HepG2 (cell line): ENCODE measurements around the gene C19orf73. TPM values are rescaled to one million over a fixed set of nuclear protein-coding genes. Genes with fewer than 3 reads are reported as not detected.
A peak's percentile ranks its signal among the peaks of the same experiment; 100 is the strongest.

Experiments used
- CC2D1A ChIP-seq: sonication (generic); formaldehyde crosslinking; IDR thresholded peaks from 2 replicates; pipeline ENCODE4 v1.8.1; 2023; ENCODE audit warnings: mild to moderate bottlenecking, missing genetic modification reagents
- ELF1 ChIP-seq: sonication (generic); formaldehyde crosslinking; IDR thresholded peaks from 2 replicates; pipeline ENCODE4 v1.4.0; 2020; ENCODE audit warnings: missing genetic modification reagents
- FOXA3 ChIP-seq: IDR thresholded peaks from 2 replicates; pipeline ENCODE4 v1.6.1; 2016; ENCODE audit warnings: missing genetic modification reagents, missing compliant biosample characterization
- GATA4 ChIP-seq: sonication (generic); IDR thresholded peaks from 2 replicates; pipeline ENCODE4 v1.6.1; 2016; ENCODE audit warnings: antibody characterized with exemption, low read depth, borderline replicate concordance
- HNF4A ChIP-seq: sonication (generic); formaldehyde crosslinking; IDR thresholded peaks from 2 replicates; pipeline ENCODE4 v1.4.0; 2020; ENCODE audit warnings: missing genetic modification reagents
- NFE2L1 ChIP-seq: sonication (generic); formaldehyde crosslinking; IDR thresholded peaks from 2 replicates; pipeline ENCODE4 v1.4.0; 2020; ENCODE audit warnings: missing genetic modification reagents, mild to moderate bottlenecking, borderline replicate concordance
- NONO ChIP-seq, 2 experiments: fragments of 450-650 bp in 1 of 2; sonication (generic) in 1 of 2; formaldehyde crosslinking in 1 of 2; IDR thresholded peaks in 1 of 2; conservative IDR thresholded peaks in 1 of 2; 2 replicates each; pipeline versions ENCODE4 v1.6.1 to v1.8.0; 2017 to 2022; ENCODE audit warnings: mild to moderate bottlenecking in 1 of 2, missing genetic modification reagents in 1 of 2, moderate library complexity in 1 of 2
- PAF1 ChIP-seq: IDR thresholded peaks from 2 replicates; pipeline ENCODE4 v1.6.1; 2016; ENCODE audit warnings: missing genetic modification reagents, missing compliant biosample characterization
- SCMH1 ChIP-seq: sonication (generic); formaldehyde crosslinking; IDR thresholded peaks from 2 replicates; pipeline ENCODE4 v1.9.0; 2021; ENCODE audit warnings: missing genetic modification reagents, mild to moderate bottlenecking, borderline replicate concordance
- ZBTB21 ChIP-seq: sonication (generic); formaldehyde crosslinking; IDR thresholded peaks from 2 replicates; pipeline ENCODE4 v1.4.0; 2020; ENCODE audit warnings: missing genetic modification reagents
- ZFP36L2 ChIP-seq: sonication (generic); formaldehyde crosslinking; IDR thresholded peaks from 2 replicates; pipeline ENCODE4 v1.4.0; 2020; ENCODE audit warnings: missing genetic modification reagents
- ZNF317 ChIP-seq: sonication (generic); formaldehyde crosslinking; IDR thresholded peaks from 2 replicates; pipeline ENCODE4 v1.5.0; 2020; ENCODE audit warnings: mild to moderate bottlenecking, missing genetic modification reagents
- ZNF44 ChIP-seq: sonication (generic); formaldehyde crosslinking; IDR thresholded peaks from 2 replicates; pipeline ENCODE4 v1.5.1; 2020; ENCODE audit warnings: mild to moderate bottlenecking, missing genetic modification reagents
- ZNF550 ChIP-seq: sonication (generic); formaldehyde crosslinking; IDR thresholded peaks from 2 replicates; pipeline ENCODE4 v1.4.0; 2020; ENCODE audit warnings: mild to moderate bottlenecking, missing genetic modification reagents, borderline replicate concordance
- ZNF570 ChIP-seq: sonication (generic); formaldehyde crosslinking; IDR thresholded peaks from 2 replicates; pipeline ENCODE4 v1.4.0; 2020; ENCODE audit warnings: mild to moderate bottlenecking, missing genetic modification reagents, borderline replicate concordance
- ZNF879 ChIP-seq: sonication (generic); formaldehyde crosslinking; IDR thresholded peaks from 2 replicates; pipeline ENCODE4 v1.8.1; 2023; ENCODE audit warnings: missing genetic modification reagents
- ZNF891 ChIP-seq: sonication (generic); formaldehyde crosslinking; IDR thresholded peaks from 2 replicates; pipeline ENCODE4 v1.5.0; 2020; ENCODE audit warnings: mild to moderate bottlenecking, missing genetic modification reagents
- polyA plus RNA-seq, 8 experiments: library from polyadenylated mRNA; depleted of rRNA in 3 of 8; stranded (reverse) in 7 of 8; unstranded in 1 of 8; fragments of >200 nt; fragmentation: Illumina TruSeq in 4 of 8; extraction: Trizol in 4 of 8; gene quantifications; 2 replicates each; pipeline versions ENCODE4 v1.2.1 to v1.2.3, GENCODE V29; 2011 to 2016; ENCODE audit warnings: low read depth in 4 of 8, missing spikeins in 1 of 8, mixed read lengths in 1 of 8; ENCODE audit not compliant: insufficient read depth in 1 of 8
- total RNA-seq, 5 experiments: library from RNA; depleted of rRNA; stranded (reverse); fragments of >200 nt; fragmentation: Illumina TruSeq; extraction: Trizol; gene quantifications; 2 replicates each; pipeline ENCODE4 v1.2.3, GENCODE V29; 2016; ENCODE audit warnings: low read depth in 1 of 5
- TF ChIP-seq, protein P1 (sequence below): sonication (generic); formaldehyde crosslinking; conservative IDR thresholded peaks from 2 replicates; pipeline ENCODE4 v1.4.0; 2020; ENCODE audit warnings: missing genetic modification reagents
- TF ChIP-seq, protein P2 (sequence below): sonication (generic); formaldehyde crosslinking; IDR thresholded peaks from 2 replicates; pipeline ENCODE4 v1.4.0; 2020; ENCODE audit warnings: mild to moderate bottlenecking, missing genetic modification reagents
- TF ChIP-seq, protein P3 (sequence below): IDR thresholded peaks from 2 replicates; pipeline ENCODE4 v1.6.1; 2016
- TF ChIP-seq, protein P4 (sequence below): sonication (generic); formaldehyde crosslinking; IDR thresholded peaks from 2 replicates; pipeline ENCODE4 v1.4.0; 2020; ENCODE audit warnings: mild to moderate bottlenecking, missing genetic modification reagents, borderline replicate concordance
- TF ChIP-seq, protein P5 (sequence below): sonication (generic); formaldehyde crosslinking; IDR thresholded peaks from 2 replicates; pipeline ENCODE4 v1.4.0; 2020; ENCODE audit warnings: mild to moderate bottlenecking, missing genetic modification reagents

C19orf73 gene
- total and polyA plus RNA-seq, 2 of the 13 experiments (the other 11 are each of a cell fraction or from before 2014, with no cell fraction given), result 1.4 to 1.5 TPM

DNA sequence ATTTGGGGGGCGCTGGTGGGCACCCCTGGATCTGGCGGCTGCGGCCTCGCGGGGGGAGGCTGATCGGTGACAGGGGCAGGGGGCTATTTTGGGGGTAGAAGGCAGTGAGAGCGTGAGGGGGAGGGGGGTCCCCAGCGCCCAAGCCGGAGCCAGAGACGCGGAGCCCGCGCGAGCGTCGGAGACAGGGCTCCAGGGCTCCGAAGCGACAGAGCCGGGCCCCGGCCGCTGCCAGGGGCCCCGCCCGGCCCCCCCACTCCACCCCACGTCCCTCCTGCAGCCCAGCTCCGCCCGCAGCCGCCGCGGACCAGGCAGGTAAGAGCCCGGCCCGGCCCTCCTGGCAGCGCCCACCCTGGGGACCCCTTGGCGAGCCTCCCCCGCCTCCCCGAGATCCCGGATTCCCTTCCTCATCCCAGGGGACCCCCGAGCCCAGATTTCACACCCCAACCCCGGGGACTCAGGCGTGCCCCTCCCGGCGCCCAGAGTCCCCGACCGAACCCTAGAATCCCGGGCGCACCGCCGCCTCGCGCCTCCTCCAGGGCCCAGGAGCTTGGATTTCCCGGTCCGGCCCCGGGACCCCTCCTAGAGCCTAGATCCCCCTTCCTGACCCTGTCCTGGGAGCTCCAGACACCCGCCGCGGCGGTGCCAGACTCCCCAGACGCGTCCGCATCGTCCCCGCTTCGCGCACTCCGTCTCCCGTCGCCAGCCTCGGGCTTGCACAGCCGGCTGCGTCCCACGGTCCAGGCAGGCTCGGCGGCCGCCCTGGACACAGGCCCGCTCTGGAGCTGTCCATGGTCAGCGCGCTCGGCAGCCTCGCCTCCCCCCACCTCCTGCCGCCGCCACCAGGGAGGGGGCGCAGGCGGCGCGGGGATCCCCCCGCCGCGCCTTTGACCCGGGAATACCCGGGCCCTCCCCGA is 725 bp upstream of the C19orf73 start, which contains the start of gene PPFIA3 (continued):
- TF ChIP-seq, protein P1, sequence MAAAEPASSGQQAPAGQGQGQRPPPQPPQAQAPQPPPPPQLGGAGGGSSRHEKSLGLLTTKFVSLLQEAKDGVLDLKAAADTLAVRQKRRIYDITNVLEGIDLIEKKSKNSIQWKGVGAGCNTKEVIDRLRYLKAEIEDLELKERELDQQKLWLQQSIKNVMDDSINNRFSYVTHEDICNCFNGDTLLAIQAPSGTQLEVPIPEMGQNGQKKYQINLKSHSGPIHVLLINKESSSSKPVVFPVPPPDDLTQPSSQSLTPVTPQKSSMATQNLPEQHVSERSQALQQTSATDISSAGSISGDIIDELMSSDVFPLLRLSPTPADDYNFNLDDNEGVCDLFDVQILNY, result 0 out of 2 replicates have a peak, but pooled peaks have one; percentile 69
- TF ChIP-seq GATA4 (no peak), HNF4A (CRISPR knock-in tag) (no peak), ZBTB21 (no peak), ZFP36L2 (no peak), ZNF570 (CRISPR knock-in tag) (no peak), CC2D1A (CRISPR knock-in tag) (no peak), ZNF891 (CRISPR knock-in tag) (peak; percentile 21; the same call in 1 of the 2 replicates), ZNF44 (CRISPR knock-in tag) (no peak), PAF1 (no peak), ZNF317 (CRISPR knock-in tag) (no peak), SCMH1 (CRISPR knock-in tag) (no peak), ZNF550 (CRISPR knock-in tag) (no peak), ZNF879 (CRISPR knock-in tag) (no peak), NFE2L1 (CRISPR knock-in tag) (no peak), NONO (IDR thresholded peaks at IDR 0.05) (no peak), NONO (CRISPR knock-in tag; conservative IDR thresholded peaks at IDR 0.05) (no peak), ELF1 (no peak), FOXA3 (CRISPR knock-in tag) (peak; percentile 34; the same call in 1 of the 2 replicates)
- TF ChIP-seq, protein P2, sequence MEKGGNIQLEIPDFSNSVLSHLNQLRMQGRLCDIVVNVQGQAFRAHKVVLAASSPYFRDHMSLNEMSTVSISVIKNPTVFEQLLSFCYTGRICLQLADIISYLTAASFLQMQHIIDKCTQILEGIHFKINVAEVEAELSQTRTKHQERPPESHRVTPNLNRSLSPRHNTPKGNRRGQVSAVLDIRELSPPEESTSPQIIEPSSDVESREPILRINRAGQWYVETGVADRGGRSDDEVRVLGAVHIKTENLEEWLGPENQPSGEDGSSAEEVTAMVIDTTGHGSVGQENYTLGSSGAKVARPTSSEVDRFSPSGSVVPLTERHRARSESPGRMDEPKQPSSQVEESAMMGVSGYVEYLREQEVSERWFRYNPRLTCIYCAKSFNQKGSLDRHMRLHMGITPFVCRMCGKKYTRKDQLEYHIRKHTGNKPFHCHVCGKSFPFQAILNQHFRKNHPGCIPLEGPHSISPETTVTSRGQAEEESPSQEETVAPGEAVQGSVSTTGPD (CRISPR knock-in tag), result no peak
- TF ChIP-seq, protein P3, sequence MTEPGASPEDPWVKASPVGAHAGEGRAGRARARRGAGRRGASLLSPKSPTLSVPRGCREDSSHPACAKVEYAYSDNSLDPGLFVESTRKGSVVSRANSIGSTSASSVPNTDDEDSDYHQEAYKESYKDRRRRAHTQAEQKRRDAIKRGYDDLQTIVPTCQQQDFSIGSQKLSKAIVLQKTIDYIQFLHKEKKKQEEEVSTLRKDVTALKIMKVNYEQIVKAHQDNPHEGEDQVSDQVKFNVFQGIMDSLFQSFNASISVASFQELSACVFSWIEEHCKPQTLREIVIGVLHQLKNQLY, result no peak; the same call in 1 of the 2 replicates
- TF ChIP-seq, protein P4, sequence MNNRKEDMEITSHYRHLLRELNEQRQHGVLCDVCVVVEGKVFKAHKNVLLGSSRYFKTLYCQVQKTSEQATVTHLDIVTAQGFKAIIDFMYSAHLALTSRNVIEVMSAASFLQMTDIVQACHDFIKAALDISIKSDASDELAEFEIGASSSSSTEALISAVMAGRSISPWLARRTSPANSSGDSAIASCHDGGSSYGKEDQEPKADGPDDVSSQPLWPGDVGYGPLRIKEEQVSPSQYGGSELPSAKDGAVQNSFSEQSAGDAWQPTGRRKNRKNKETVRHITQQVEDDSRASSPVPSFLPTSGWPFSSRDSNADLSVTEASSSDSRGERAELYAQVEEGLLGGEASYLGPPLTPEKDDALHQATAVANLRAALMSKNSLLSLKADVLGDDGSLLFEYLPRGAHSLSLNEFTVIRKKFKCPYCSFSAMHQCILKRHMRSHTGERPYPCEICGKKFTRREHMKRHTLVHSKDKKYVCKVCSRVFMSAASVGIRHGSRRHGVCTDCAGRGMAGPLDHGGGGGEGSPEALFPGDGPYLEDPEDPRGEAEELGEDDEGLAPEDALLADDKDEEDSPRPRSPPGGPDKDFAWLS (CRISPR knock-in tag), result no peak
- TF ChIP-seq, protein P5, sequence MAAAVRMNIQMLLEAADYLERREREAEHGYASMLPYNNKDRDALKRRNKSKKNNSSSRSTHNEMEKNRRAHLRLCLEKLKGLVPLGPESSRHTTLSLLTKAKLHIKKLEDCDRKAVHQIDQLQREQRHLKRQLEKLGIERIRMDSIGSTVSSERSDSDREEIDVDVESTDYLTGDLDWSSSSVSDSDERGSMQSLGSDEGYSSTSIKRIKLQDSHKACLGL (CRISPR knock-in tag), result peak; percentile 79; the same call in 1 of the 2 replicates
